HG02943 (cell line): ENCODE data around the gene MYOZ2.

Source experiments
- ATAC-seq: cut with Tn5 transposase; IDR thresholded peaks from one replicate; pipeline ENCODE4 v1.9.1; 2021; ENCODE audit warnings: mild to moderate bottlenecking, low read depth, moderate library complexity; ENCODE audit not compliant: unreplicated experiment

The MYOZ2 gene

GRCh38 chr4:119237201-119237600 lies 101.6 kb downstream of the MYOZ2 start:
- no peak for ATAC-seq
